AG09309 (cell line): ENCODE data around the gene MYO7B.

Experiments used
- DNase-seq: peaks from one replicate; pipeline ENCODE4 v3.0.0-alpha.2; 2010; ENCODE audit warnings: low read depth
- H3K4me3 ChIP-seq: 2 replicates; pipeline ENCODE4 v1.5.1; 2011; ENCODE audit warnings: mild to moderate bottlenecking, low read depth, low read length, moderate library complexity; ENCODE audit not compliant: control insufficient read depth
- CTCF ChIP-seq: IDR thresholded peaks from 2 replicates; pipeline ENCODE4 v1.5.1; 2011; ENCODE audit warnings: mild to moderate bottlenecking, low read depth, low read length, inconsistent platforms; ENCODE audit not compliant: insufficient read depth, control insufficient read depth; ENCODE audit errors: missing control alignments

MYO7B gene

GRCh38 chr2:127649100-127649611, 113.7 kb downstream of the MYO7B start:
- no peak for TF ChIP-seq CTCF
- DNase-seq: no peak
- no peak overlapping the region for H3K4me3 ChIP-seq

GRCh38 chr2:127649684-127650040, 114.2 kb downstream of the MYO7B start:
- no peak overlapping the region for H3K4me3 ChIP-seq

GRCh38 chr2:127650041-127650784, 114.7 kb downstream of the MYO7B start:
- DNase-seq: no peak
- H3K4me3 ChIP-seq: no peak overlapping the region
- TF ChIP-seq CTCF: no peak

More at GRCh38 chr2:127649684-127650040, 114.2 kb downstream of the MYO7B start:
- DNase-seq: peak; percentile 39
- TF ChIP-seq CTCF: peak; percentile 84

GRCh38 chr2:127650785-127651380, 115.4 kb downstream of the MYO7B start:
- DNase-seq: no peak
- TF ChIP-seq CTCF: no peak
- H3K4me3 ChIP-seq: no peak overlapping the region

GRCh38 chr2:127651381-127651809, 115.9 kb downstream of the MYO7B start:
- DNase-seq: no peak
- H3K4me3 ChIP-seq: no peak overlapping the region
- TF ChIP-seq CTCF: no peak

GRCh38 chr2:127651971-127652550, 116.6 kb downstream of the MYO7B start:
- DNase-seq: no peak
- no peak overlapping the region for H3K4me3 ChIP-seq
- no peak for TF ChIP-seq CTCF
